HG02981 (cell line): Measurements from ENCODE around the gene C1QL4.

ENCODE experiments used
- ATAC-seq: cut with Tn5 transposase; IDR thresholded peaks from one replicate; pipeline ENCODE4 v1.9.1; 2021; ENCODE audit warnings: mild to moderate bottlenecking, moderate library complexity; ENCODE audit not compliant: unreplicated experiment

Gene C1QL4

GRCh38 chr12:49305762-49306510, 31.1 kb downstream of the C1QL4 start:
- ATAC-seq = no peak

- no peak for ATAC-seq
These were observed 32.8 kb downstream of the C1QL4 start for GRCh38 chr12:49304161-49304560.

GRCh38 chr12:49301760-49302159, 35.2 kb downstream of the C1QL4 start:
- ATAC-seq = no peak

- ATAC-seq = no peak
These were observed 38.8 kb downstream of the C1QL4 start for GRCh38 chr12:49298160-49298559.

- ATAC-seq = no peak
These were observed 39.3 kb downstream of the C1QL4 start for GRCh38 chr12:49297695-49298060.

GRCh38 chr12:49296836-49297694, 39.9 kb downstream of the C1QL4 start:
- ATAC-seq = no peak

GRCh38 chr12:49296034-49296835, 40.8 kb downstream of the C1QL4 start:
- ATAC-seq = no peak

GRCh38 chr12:49295082-49295936, 41.7 kb downstream of the C1QL4 start, which contains the start of gene PRPH:
Gene PRPH, plus strand, starts transcription at chr12:49295147. Its CDS starts 54 bp downstream, at chr12:49295201.
- ATAC-seq = no peak

- ATAC-seq = no peak
These were observed 42.2 kb downstream of the C1QL4 start for GRCh38 chr12:49294804-49295081.

- no peak for ATAC-seq
These were observed 42.7 kb downstream of the C1QL4 start for GRCh38 chr12:49294086-49294803.

GRCh38 chr12:49293056-49293956, 43.7 kb downstream of the C1QL4 start:
- ATAC-seq = no peak

- no peak for ATAC-seq
These were observed 44.3 kb downstream of the C1QL4 start for GRCh38 chr12:49292729-49293055.

- no peak for ATAC-seq
These were observed 47.9 kb downstream of the C1QL4 start for GRCh38 chr12:49288922-49289555.

GRCh38 chr12:49288412-49288853, 48.6 kb downstream of the C1QL4 start:
- ATAC-seq = no peak

GRCh38 chr12:49287876-49288275, 49.1 kb downstream of the C1QL4 start:
- ATAC-seq = no peak

- no peak for ATAC-seq
These were observed 52.3 kb downstream of the C1QL4 start for GRCh38 chr12:49284672-49285071.

- no peak for ATAC-seq
These were observed 53.2 kb downstream of the C1QL4 start for GRCh38 chr12:49283541-49284429.
